NCI-H146 treated with DMSO at 0.1 percent for 48 hours (cell line): Measurements from ENCODE around the gene RTCA.
"Not testable (repeated sequence)": the region's sequence is repeated elsewhere in the genome, so short reads cannot be mapped to it uniquely, and the experiment has no call there.

Experiments used
- DNase-seq: peaks from one replicate; lab custom pipeline; 2025; ENCODE audit not compliant: unreplicated experiment; lab: John Stamatoyannopoulos, UW

The RTCA gene

DNA sequence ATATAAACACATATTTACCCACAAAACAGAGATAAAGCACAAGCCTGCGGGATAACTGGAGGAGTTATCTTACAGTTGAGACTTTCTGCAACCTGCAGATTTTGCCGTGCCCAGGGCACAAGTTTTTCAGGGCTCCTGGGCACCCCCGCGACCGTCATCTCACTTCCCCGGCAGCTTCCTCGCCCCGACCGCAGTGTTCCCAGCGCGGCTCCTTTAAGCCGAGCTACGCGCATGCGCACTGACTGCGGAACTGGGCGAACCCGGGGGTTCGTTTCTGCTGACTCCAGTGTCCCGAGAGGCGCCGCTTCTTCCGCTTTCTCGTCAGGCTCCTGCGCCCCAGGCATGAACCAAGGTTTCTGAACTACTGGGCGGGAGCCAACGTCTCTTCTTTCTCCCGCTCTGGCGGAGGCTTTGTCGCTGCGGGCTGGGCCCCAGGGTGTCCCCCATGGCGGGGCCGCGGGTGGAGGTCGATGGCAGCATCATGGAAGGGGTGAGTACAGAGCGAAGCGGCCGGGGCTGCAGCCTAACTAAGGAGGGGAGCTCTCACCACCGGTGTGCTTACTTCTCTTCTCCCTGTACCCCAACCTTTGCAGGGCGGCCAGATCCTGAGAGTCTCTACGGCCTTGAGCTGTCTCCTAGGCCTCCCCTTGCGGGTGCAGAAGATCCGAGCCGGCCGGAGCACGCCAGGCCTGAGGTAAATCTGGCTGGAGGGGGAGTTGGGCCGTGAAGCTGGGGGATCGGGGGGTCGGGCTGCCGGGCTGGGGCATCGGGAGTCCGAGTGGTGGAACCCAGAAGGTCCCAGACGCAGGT, at the start of gene RTCA:
Gene RTCA, plus strand, starts transcription at position 286 of the 810 bp plus-strand sequence. Its CDS starts 160 bp downstream, at position 446.
- peak; percentile 86 for DNase-seq

DNA sequence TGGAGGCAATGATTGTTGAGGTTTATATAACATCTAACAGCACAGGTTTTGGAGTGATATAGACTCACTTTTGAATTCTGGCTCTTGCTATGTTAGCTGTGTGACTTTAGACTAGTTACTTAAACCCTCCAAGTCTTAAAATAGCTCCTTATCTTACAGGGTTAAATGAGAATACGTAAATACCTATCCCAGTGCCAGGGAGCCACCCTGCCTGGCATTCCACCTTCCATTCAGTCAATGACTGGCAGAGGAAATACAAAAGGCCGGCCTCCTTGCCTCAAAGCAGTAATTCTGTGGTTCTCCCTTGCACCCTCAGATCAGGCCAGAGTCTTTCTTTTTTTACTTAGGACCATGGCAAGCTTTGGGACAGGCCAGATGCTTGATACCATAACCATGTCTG, 48.2 kb upstream of the RTCA start:
- no peak for DNase-seq

GRCh38 chr1:100219457-100219856, 46.6 kb upstream of the RTCA start:
- no peak for DNase-seq

DNA sequence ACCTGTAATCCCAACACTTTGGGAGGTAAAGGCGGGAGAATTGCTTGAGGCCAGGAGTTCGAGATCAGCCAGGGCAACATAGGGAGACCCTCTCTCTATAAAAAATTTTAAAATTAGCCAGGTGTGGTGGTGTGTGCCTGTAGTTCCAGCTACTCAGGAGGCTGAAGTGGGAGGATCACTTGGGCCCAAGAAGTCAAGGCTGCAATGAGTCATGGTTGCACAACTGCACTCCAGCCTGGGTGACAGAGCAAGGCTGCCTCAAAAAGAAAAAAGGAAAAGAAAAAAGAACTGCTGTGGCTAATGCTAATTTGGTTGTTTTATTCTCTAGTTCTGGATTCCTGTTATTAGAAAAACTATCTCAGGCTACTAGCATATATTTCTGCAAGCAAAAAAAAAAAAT, 46.1 kb upstream of the RTCA start:
- no peak for DNase-seq

DNA sequence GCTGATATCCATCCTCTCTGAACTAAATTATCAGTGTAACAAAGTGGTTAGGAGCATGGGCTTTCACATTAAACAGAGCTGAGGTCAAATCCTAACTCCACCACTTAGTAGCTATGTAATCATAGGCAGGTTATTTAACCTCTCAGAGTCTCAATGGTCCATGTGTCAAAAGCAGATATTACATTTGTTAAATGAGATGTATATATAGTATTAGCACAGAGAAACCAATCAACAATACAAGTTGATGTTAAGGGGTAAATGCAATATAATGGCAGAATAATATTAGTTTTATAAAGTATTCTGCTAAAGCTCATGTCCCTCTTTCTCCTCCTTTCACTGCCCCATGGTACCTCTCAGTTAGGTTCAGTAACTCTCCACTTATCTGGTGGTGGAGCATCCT, 43.6 kb upstream of the RTCA start:
- DNase-seq, result no peak

GRCh38 chr1:100229681-100230443, 36.2 kb upstream of the RTCA start:
- no peak for DNase-seq

- no peak for DNase-seq
Measured at GRCh38 chr1:100230765-100231164, 35.3 kb upstream of the RTCA start.

- no peak for DNase-seq
Measured at GRCh38 chr1:100231721-100232120, 34.3 kb upstream of the RTCA start.

GRCh38 chr1:100232156-100232555, 33.9 kb upstream of the RTCA start:
- DNase-seq, result no peak

DNA sequence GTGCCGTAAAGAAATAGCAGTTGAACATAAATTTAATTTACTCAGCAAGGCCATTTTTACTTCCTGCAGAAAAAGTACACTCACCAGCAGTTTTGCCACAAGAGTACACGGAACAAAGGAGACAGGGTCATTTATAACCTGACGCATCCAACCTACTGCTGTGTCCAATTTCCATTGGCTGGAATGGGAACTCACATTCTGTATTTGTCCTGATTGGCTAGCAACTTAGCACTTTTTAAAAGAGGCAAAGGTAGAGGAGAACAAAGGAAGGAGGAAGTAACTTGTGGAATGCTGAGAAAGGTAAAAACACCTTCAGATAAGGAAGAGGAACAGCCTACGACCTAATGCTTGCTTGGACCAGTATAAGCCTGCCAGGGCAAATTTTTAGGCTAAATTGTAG, 32.5 kb upstream of the RTCA start:
- not testable (repeated sequence) for DNase-seq

GRCh38 chr1:100234432-100234831, 31.6 kb upstream of the RTCA start:
- no peak for DNase-seq

- no peak for DNase-seq
Measured at GRCh38 chr1:100237091-100237490, 28.9 kb upstream of the RTCA start.

- no peak for DNase-seq
Measured at GRCh38 chr1:100239961-100240360, 26.1 kb upstream of the RTCA start.

GRCh38 chr1:100240631-100241030, 25.4 kb upstream of the RTCA start:
- DNase-seq, result no peak

DNA sequence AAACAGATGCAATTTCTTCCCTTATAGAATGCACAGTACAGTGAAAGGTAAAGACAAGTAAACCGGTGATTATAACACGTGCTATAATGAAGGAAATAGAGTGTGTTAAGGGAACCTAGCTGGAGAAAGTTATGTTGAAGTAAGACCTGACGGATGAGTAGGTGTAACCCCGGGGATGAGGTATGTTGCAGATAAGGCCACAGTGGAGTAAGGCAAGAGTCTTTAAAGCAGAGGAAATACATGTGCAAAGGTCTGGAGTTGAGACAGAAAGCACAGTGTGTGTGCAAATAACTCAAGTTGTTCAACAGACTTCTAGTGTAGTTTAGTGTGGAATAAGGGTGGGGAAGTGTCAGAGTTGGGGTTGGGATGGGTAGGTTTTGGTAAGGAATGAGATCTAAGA, 19.3 kb upstream of the RTCA start:
- no peak for DNase-seq

GRCh38 chr1:100249155-100249536, 16.9 kb upstream of the RTCA start:
- no peak for DNase-seq

- DNase-seq, result peak; percentile 90
Measured at GRCh38 chr1:100249537-100250257, 16.3 kb upstream of the RTCA start, which contains the start of gene DBT. DBT (minus strand) TSS chr1:100249834; CDS start chr1:100249820, 14 bp downstream.

DNA sequence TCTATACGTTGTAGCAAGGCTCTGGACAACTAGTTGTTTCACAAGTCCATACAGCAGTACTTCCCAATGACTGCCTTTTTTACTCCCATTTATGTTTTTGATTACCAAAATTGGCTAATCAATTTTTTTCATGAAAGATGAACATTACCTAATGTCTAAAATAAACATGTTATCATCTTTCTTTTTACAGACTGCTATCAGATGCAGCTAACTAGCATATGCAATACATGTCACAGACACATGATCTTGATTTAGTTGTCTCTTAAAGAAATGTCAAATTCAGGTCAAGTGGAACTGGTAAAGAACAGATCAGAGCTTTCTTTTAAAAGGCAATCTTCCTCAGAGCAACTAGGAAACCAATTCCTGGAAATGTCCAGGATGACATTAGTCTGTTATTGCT, 15.8 kb upstream of the RTCA start:
- DNase-seq, result no peak

GRCh38 chr1:100250807-100251206, 15.2 kb upstream of the RTCA start:
- DNase-seq, result no peak

- DNase-seq, result no peak
Measured at GRCh38 chr1:100252901-100253300, 13.1 kb upstream of the RTCA start.

- DNase-seq, result no peak
Measured at GRCh38 chr1:100253552-100253951, 12.5 kb upstream of the RTCA start.

GRCh38 chr1:100256273-100256672, 9.7 kb upstream of the RTCA start:
- DNase-seq, result not testable (repeated sequence)
